Gastrocnemius medialis (tissue), 4 donors: Measurements from ENCODE around the gene TTC32. TPM values are rescaled to one million over a fixed set of nuclear protein-coding genes. Genes with fewer than 3 reads are reported as not detected.
"Not testable (repeated sequence)": the region's sequence is repeated elsewhere in the genome, so short reads cannot be mapped to it uniquely, and the experiment has no call there.

Experiments used
- ATAC-seq, 2 donors: fragments of 150-250 bp; one replicate each; pipeline ENCODE4 v1.9.1; 2016
- DNase-seq, 2 donors: peaks; one replicate each; pipeline ENCODE4 v3.0.0-alpha.2; 2019
- H3K27ac ChIP-seq, 4 donors: fragments of 200-600 bp; sonication (generic); 1 replicate in 1 of 4; 2 replicates in 3 of 4; pipeline ENCODE4 v1.5.1; 2016 to 2018; ENCODE audit warnings: mild to moderate bottlenecking in 2 of 4, moderate library complexity in 1 of 4
- H3K27me3 ChIP-seq, 3 donors: fragments of 200-600 bp; sonication (generic) in 2 of 3; 1 replicate in 1 of 3; 2 replicates in 2 of 3; pipeline versions ENCODE4 v1.5.1 to v1.6.0; 2016 to 2019; ENCODE audit warnings: mild to moderate bottlenecking in 1 of 3, moderate library complexity in 1 of 3
- H3K36me3 ChIP-seq, 2 donors: fragments of 200-600 bp; sonication (generic) in 1 of 2; one replicate each; pipeline ENCODE4 v1.5.1; 2017 to 2018
- H3K4me1 ChIP-seq, 2 donors: fragments of 200-600 bp; sonication (generic) in 1 of 2; one replicate each; pipeline ENCODE4 v1.5.1; 2016 to 2017; ENCODE audit warnings: mild to moderate bottlenecking in 2 of 2
- H3K4me3 ChIP-seq, 4 donors: fragments of 200-600 bp; sonication (generic) in 3 of 4; 1 replicate in 1 of 4; 2 replicates in 3 of 4; pipeline ENCODE4 v1.5.1; 2016 to 2019; ENCODE audit warnings: mild to moderate bottlenecking in 2 of 4
- H3K9me3 ChIP-seq, 3 donors: fragments of 200-600 bp; sonication (generic) in 2 of 3; 1 replicate in 1 of 3; 2 replicates in 2 of 3; pipeline ENCODE4 v1.5.1; 2016 to 2019
- CTCF ChIP-seq, 5 experiments: fragments of 450-650 bp in 3 of 5; fragments of 200-600 bp in 2 of 5; sonication (generic) in 2 of 5; IDR thresholded peaks in 4 of 5; conservative IDR thresholded peaks in 1 of 5; 1 replicate in 4 of 5; 2 replicates in 1 of 5; pipeline ENCODE4 v1.5.1; 2016 to 2019; ENCODE audit warnings: antibody characterized with exemption in 5 of 5, mild to moderate bottlenecking in 3 of 5, moderate library complexity in 3 of 5
- POLR2A ChIP-seq, 2 donors: fragments of 450-650 bp; IDR thresholded peaks; one replicate each; pipeline ENCODE4 v1.6.1; 2017; ENCODE audit warnings: antibody characterized with exemption in 2 of 2, mild to moderate bottlenecking in 2 of 2, moderate library complexity in 2 of 2
- in situ Hi-C, 4 donors: fragments of 200-750 bp; cut with MboI; loops; one replicate each; pipeline versions ENCODE4 v1.15.0 to v1.8.0; 2017; ENCODE audit warnings: low sequenced_read_pairs in 4 of 4
- intact Hi-C: fragments of 100-400 bp; cut with DNase I; formaldehyde crosslinking; loops from one replicate; pipeline ENCODE4 v1.15.1; 2023; ENCODE audit warnings: low total_unique reads
- total RNA-seq, 4 donors: library from RNA; depleted of rRNA; stranded (reverse); fragments of >200 nt; gene quantifications; one replicate each; pipeline versions ENCODE4 v1.1.0 to v1.2.3, GENCODE V29; 2016

Gene TTC32
- total RNA-seq, 4 donors from 2014 or later, result 6.6 to 19.6 (median 10.7) TPM

DNA sequence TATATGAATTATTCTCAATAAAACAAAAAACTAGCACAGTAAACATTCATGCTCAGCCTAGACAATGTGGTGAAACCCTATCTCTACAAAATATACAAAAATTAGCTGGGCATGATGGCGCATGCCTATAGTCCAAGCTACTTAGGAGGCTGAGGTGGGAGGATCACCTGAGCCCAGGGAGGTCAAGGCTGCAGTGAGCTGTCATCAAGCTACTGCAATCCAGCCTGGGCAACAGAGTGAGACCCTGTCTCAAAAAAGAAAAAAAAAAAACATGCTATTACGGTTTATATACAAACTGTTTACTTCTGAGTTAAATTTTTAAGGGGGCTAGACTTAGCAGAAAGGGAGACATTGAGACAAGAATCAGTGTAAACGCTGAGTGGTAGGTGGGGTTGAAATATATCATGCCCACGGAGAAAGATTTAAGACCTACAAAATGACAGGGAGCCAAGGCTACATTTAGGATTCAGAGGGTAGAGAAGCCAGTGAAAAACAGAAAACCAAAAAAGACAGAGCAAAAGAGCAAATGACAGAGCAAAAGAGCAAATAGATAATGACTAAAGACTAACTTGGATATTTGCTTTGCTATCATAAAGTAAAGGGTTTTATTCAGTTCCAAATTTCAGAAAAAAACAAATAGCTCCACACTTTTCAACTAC, 7.5 kb downstream of the TTC32 start:
- Histone ChIP-seq H3K27me3 (no peaks in the 10 kb centered on the region), H3K4me3 (no peak overlapping the region), H3K9me3 (no peaks in the 10 kb centered on the region), H3K36me3 (no peaks in the 10 kb centered on the region), H3K27ac (no peak overlapping the region), H3K4me1 (peaks cover 43 to 45% of the 10 kb centered on the region in 2 donors)
- TF ChIP-seq POLR2A (IDR thresholded peaks at IDR 0.05) (no peak), CTCF (IDR thresholded peaks at IDR 0.05 in 4 of 5, conservative IDR thresholded peaks at IDR 0.05 in 1 of 5) (no peak)
- in situ Hi-C loops (no loop called here), intact Hi-C loops (no loop called here)
- DNase-seq (no peak), ATAC-seq (no peak)

- no peak for TF ChIP-seq POLR2A (IDR thresholded peaks at IDR 0.05)
- no peak for TF ChIP-seq CTCF (IDR thresholded peaks at IDR 0.05 in 4 of 5, conservative IDR thresholded peaks at IDR 0.05 in 1 of 5)
- H3K9me3 ChIP-seq, result no peaks in the 10 kb centered on the region
- H3K36me3 ChIP-seq, result no peaks in the 10 kb centered on the region
- ATAC-seq (no peak), DNase-seq (no peak)
- no peak overlapping the region for H3K4me3 ChIP-seq
- H3K4me1 ChIP-seq, result peaks cover 37 to 46% of the 10 kb centered on the region in 2 donors
- no peak overlapping the region for H3K27ac ChIP-seq
- intact Hi-C loops, result no loop called here
- in situ Hi-C loops, result no loop called here
- H3K27me3 ChIP-seq, result no peaks in the 10 kb centered on the region
These were observed 8.2 kb downstream of the TTC32 start for GRCh38 chr2:19893520-19894133.

DNA sequence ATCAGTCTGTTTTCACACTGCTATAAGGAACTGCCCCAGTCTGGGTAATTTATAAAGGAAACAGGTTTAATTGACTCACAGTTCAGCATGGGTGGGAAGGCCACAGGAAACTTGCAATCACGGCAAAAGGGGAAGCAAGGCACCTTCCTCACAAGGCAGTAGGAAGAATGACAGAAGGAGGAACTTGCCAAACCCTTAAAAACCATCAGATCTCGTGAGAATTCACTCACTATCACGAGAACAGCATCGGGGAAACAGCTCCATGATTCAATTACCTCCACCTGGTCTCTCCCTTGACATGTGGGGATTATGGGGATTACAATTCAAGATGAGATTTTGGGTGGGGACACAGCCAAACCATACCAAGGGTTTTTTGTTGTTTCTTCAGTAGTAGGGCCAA, 9.8 kb downstream of the TTC32 start:
- H3K9me3 ChIP-seq, ATAC-seq, in situ Hi-C loops, intact Hi-C loops, H3K27me3 ChIP-seq, H3K36me3 ChIP-seq, H3K27ac ChIP-seq, DNase-seq, H3K4me3 ChIP-seq: not testable (repeated sequence)
- H3K4me1 ChIP-seq, result peaks cover 20 to 32% of the 10 kb centered on the region in 2 donors

DNA sequence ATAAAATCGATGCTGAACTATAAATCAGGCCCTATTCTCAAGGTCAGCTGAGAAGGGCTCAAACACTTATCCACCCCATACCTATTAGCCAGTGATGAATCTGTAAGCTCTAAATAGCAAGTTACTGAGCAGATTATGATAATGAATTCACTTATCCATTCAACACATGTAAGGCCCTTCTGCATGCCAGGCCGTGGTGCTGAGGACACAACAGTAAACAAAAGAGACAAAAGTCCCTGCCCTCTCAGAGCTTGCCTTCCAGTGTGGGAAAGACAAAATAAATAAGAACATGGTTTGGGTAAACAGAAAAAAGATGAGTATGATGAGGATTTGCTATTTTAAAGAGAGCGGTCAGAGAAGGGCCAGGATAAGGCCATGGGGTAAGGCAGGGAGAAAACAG, 11.7 kb downstream of the TTC32 start:
- Histone ChIP-seq H3K4me1 (peaks cover 9 to 15% of the 10 kb centered on the region in 2 donors), H3K36me3 (no peaks in the 10 kb centered on the region), H3K27me3 (no peaks in the 10 kb centered on the region), H3K27ac (no peak overlapping the region), H3K4me3 (no peak overlapping the region), H3K9me3 (no peaks in the 10 kb centered on the region)
- no peak for TF ChIP-seq CTCF (IDR thresholded peaks at IDR 0.05 in 4 of 5, conservative IDR thresholded peaks at IDR 0.05 in 1 of 5)
- no peak for TF ChIP-seq POLR2A (IDR thresholded peaks at IDR 0.05)
- intact Hi-C loops (no loop called here), in situ Hi-C loops (no loop called here)
- DNase-seq (no peak), ATAC-seq (no peak)

DNA sequence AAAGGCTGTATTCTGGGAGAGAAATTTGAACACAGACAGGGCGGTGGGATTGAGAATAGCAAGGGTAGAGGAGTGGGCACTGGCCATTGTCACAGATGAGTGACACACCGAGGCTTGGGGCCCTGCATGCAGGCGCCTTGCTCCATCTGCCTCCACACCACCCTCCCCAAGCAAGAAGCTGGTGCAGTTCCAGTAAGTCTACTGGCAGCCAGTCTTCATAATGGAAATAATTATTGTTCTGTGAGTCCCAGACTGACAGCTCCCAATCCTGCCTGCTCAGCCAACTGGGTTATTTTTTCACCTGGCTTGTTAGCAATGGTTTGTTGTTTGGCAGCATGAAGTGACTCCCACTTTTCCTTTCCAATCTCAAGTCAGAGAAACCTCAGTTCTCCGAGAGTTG, 13.0 kb downstream of the TTC32 start:
- Histone ChIP-seq H3K36me3 (no peaks in the 10 kb centered on the region), H3K27ac (no peak overlapping the region), H3K27me3 (no peaks in the 10 kb centered on the region), H3K4me1 (peaks cover 0 to 9% of the 10 kb centered on the region in 2 donors), H3K4me3 (no peak overlapping the region), H3K9me3 (no peaks in the 10 kb centered on the region)
- no peak for TF ChIP-seq CTCF (IDR thresholded peaks at IDR 0.05 in 4 of 5, conservative IDR thresholded peaks at IDR 0.05 in 1 of 5)
- no peak for TF ChIP-seq POLR2A (IDR thresholded peaks at IDR 0.05)
- DNase-seq (no peak), ATAC-seq (no peak)
- in situ Hi-C loops, result no loop called here
- intact Hi-C loops, result no loop called here
